GM23338 (cell line): ENCODE measurements around the gene WAPL.

Source experiments
- CREB1 ChIP-seq: fragments of 250-450 bp; sonication (Bioruptor Pico); IDR thresholded peaks from 2 replicates; pipeline ENCODE4 v1.5.0; 2020; ENCODE audit warnings: low read depth, mild to moderate bottlenecking, moderate library complexity
- EZH2 ChIP-seq: fragments of 200-600 bp; sonication (generic); IDR thresholded peaks from one replicate; pipeline ENCODE4 v1.8.0; 2017; ENCODE audit warnings: antibody characterized with exemption, mild to moderate bottlenecking, low read depth; ENCODE audit not compliant: unreplicated experiment
- EZH2phosphoT487 ChIP-seq: fragments of 200-600 bp; sonication (generic); IDR thresholded peaks from one replicate; pipeline ENCODE4 v1.8.1; 2018; ENCODE audit warnings: antibody characterized with exemption; ENCODE audit not compliant: unreplicated experiment
- NANOG ChIP-seq: IDR thresholded peaks from 2 replicates; pipeline ENCODE4 v1.6.1; 2016; ENCODE audit warnings: antibody characterized with exemption, borderline replicate concordance
- POLR2AphosphoS5 ChIP-seq: IDR thresholded peaks from 2 replicates; pipeline ENCODE4 v1.6.1; 2016; ENCODE audit warnings: antibody characterized with exemption, low read depth
- STAT1 ChIP-seq: IDR thresholded peaks from one replicate; pipeline ENCODE4 v1.6.1; 2016; ENCODE audit warnings: antibody characterized with exemption; ENCODE audit not compliant: unreplicated experiment
- ZNF331 ChIP-seq: fragments of 250-450 bp; sonication (Bioruptor Pico); IDR thresholded peaks from 2 replicates; pipeline ENCODE4 v1.5.0; 2020; ENCODE audit warnings: low read depth, mild to moderate bottlenecking, moderate library complexity
- TF ChIP-seq, protein P1 (sequence below), 2 experiments: fragments of 200-600 bp in 1 of 2; sonication (generic) in 1 of 2; conservative IDR thresholded peaks; 2 replicates each; pipeline versions ENCODE4 v1.5.1 to v1.6.1; 2016 to 2017; ENCODE audit warnings: antibody characterized with exemption in 2 of 2, low read depth in 2 of 2, mild to moderate bottlenecking in 2 of 2, moderate library complexity in 1 of 2
- TF ChIP-seq, protein P2 (sequence below): IDR thresholded peaks from one replicate; pipeline ENCODE4 v1.6.1; 2018; ENCODE audit warnings: antibody characterized with exemption; ENCODE audit not compliant: unreplicated experiment
- TF ChIP-seq, protein P3 (sequence below): IDR thresholded peaks from 2 replicates; pipeline ENCODE4 v1.6.1; 2016; ENCODE audit warnings: antibody characterized with exemption

DNA sequence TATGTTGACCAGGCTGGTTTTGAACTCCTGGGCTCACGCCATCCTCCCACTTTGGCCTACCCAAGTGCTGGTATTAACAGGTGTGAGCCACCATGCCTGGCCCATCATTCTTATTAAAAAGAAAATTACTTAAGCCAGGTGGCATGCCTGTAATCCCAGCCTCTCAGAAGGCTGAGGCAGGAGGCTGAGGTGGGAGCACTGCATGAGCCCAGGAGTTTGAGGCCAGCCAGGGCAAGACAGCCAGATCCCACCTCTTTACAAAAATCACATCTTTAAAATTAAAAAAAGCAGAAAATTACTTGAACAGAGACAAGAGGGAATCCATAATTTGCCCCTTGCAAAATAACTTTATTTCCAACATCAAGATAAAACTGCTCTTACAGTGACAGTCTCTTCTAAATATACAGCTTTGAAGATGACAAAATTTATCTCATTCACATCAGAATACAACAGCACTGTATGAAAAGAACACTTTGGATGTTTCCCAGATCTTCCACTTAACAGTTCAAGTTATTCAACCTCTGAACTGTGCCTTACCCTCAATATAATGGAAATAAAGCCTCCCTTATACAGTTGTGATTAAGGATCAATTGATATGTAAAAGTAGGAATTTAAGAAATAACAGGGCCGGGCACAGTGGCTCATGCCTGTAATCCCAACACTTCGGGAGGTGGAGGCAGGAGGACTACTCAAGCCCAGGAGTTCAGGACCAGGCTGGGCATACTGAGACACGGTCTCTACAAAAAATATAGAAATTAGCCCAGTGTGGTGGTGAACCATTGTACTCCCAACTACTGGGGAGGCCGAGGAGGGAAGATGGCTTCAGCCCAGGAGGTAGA lies 10.3 kb downstream of the WAPL start:
- TF ChIP-seq EZH2, result no peak
- TF ChIP-seq, protein P1, sequence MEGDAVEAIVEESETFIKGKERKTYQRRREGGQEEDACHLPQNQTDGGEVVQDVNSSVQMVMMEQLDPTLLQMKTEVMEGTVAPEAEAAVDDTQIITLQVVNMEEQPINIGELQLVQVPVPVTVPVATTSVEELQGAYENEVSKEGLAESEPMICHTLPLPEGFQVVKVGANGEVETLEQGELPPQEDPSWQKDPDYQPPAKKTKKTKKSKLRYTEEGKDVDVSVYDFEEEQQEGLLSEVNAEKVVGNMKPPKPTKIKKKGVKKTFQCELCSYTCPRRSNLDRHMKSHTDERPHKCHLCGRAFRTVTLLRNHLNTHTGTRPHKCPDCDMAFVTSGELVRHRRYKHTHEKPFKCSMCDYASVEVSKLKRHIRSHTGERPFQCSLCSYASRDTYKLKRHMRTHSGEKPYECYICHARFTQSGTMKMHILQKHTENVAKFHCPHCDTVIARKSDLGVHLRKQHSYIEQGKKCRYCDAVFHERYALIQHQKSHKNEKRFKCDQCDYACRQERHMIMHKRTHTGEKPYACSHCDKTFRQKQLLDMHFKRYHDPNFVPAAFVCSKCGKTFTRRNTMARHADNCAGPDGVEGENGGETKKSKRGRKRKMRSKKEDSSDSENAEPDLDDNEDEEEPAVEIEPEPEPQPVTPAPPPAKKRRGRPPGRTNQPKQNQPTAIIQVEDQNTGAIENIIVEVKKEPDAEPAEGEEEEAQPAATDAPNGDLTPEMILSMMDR (conservative IDR thresholded peaks at IDR 0.05; ENCODE audit: low read depth in 2 of 2), result no peak
- TF ChIP-seq NANOG, result no peak; the same call in 1 of the 2 replicates
- no peak for TF ChIP-seq POLR2AphosphoS5
- no peak for TF ChIP-seq CREB1
- TF ChIP-seq, protein P2, sequence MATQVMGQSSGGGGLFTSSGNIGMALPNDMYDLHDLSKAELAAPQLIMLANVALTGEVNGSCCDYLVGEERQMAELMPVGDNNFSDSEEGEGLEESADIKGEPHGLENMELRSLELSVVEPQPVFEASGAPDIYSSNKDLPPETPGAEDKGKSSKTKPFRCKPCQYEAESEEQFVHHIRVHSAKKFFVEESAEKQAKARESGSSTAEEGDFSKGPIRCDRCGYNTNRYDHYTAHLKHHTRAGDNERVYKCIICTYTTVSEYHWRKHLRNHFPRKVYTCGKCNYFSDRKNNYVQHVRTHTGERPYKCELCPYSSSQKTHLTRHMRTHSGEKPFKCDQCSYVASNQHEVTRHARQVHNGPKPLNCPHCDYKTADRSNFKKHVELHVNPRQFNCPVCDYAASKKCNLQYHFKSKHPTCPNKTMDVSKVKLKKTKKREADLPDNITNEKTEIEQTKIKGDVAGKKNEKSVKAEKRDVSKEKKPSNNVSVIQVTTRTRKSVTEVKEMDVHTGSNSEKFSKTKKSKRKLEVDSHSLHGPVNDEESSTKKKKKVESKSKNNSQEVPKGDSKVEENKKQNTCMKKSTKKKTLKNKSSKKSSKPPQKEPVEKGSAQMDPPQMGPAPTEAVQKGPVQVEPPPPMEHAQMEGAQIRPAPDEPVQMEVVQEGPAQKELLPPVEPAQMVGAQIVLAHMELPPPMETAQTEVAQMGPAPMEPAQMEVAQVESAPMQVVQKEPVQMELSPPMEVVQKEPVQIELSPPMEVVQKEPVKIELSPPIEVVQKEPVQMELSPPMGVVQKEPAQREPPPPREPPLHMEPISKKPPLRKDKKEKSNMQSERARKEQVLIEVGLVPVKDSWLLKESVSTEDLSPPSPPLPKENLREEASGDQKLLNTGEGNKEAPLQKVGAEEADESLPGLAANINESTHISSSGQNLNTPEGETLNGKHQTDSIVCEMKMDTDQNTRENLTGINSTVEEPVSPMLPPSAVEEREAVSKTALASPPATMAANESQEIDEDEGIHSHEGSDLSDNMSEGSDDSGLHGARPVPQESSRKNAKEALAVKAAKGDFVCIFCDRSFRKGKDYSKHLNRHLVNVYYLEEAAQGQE, result no peak
- TF ChIP-seq EZH2phosphoT487, result no peak
- TF ChIP-seq ZNF331 (CRISPR knock-in tag), result no peak
- TF ChIP-seq STAT1, result no peak
- TF ChIP-seq, protein P3, sequence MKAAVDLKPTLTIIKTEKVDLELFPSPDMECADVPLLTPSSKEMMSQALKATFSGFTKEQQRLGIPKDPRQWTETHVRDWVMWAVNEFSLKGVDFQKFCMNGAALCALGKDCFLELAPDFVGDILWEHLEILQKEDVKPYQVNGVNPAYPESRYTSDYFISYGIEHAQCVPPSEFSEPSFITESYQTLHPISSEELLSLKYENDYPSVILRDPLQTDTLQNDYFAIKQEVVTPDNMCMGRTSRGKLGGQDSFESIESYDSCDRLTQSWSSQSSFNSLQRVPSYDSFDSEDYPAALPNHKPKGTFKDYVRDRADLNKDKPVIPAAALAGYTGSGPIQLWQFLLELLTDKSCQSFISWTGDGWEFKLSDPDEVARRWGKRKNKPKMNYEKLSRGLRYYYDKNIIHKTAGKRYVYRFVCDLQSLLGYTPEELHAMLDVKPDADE, result no peak
